K562 (cell line): Measurements from ENCODE around the gene SH3PXD2B. TPM values are rescaled to one million over a fixed set of nuclear protein-coding genes. Genes with fewer than 3 reads are reported as not detected.

Experiments used
- ATAC-seq: fragments of 200-7000 bp; cut with Tn5 transposase; 3 replicates; pipeline ENCODE4 v1.9.1; 2020; ENCODE audit warnings: moderate library complexity
- BruUV-seq: library from RNA; stranded (reverse); fragments of 400-500 nt; replicated peaks from 2 replicates; lab custom pipeline; 2021; lab: Mats Ljungman, UMichigan
- CTCF ChIA-PET: fragments of 300-600 bp; formaldehyde crosslinking; extraction: SDS; loops from one replicate; lab custom pipeline; 2021; ENCODE audit warnings: low intra/inter-chr PET ratio; lab: Yijun Ruan, JAX
- POLR2A ChIA-PET: fragments of 300-600, 350-650 bp; sonication (Branson Sonifier 250); formaldehyde crosslinking; extraction: SDS; loops from one replicate; lab custom pipeline; 2021; ENCODE audit warnings: antibody characterized with exemption, inconsistent platforms; lab: Yijun Ruan, JAX
- DNase-seq, 4 experiments: peaks; one replicate each; pipeline versions ENCODE4 v3.0.0 to v3.0.0-alpha.2; 2011 to 2018; ENCODE audit warnings: low spot score in 3 of 4, mixed read lengths in 3 of 4; ENCODE audit errors: extremely low read depth in 1 of 4
- FAIRE-seq: peaks from 2 replicates; lab custom pipeline; 2011; peaks lifted over from hg19 to GRCh38; lab: Jason Lieb, UNC
- H2AFZ ChIP-seq: 2 replicates; pipeline ENCODE4 v1.6.0; 2011; ENCODE audit warnings: low read depth, low read length, control low read depth, inconsistent platforms
- H3K27ac ChIP-seq: fragments of 200-600 bp; 3 replicates; pipeline ENCODE4 v1.8.0; 2011; ENCODE audit warnings: low read depth, mild to moderate bottlenecking, control low read depth, inconsistent platforms, low read length, moderate library complexity, mixed read lengths; ENCODE audit errors: extremely low read depth
- H3K27me3 ChIP-seq, 2 experiments: fragments of 300-600 bp in 1 of 2; 2 replicates in 1 of 2; 3 replicates in 1 of 2; pipeline versions ENCODE4 v1.6.0 to v1.8.0; 2011; ENCODE audit warnings: inconsistent platforms in 2 of 2, low read length in 2 of 2, mild to moderate bottlenecking in 1 of 2, mixed read lengths in 1 of 2, moderate library complexity in 1 of 2; ENCODE audit not compliant: control insufficient read depth in 2 of 2, insufficient read depth in 2 of 2
- H3K36me3 ChIP-seq: fragments of 300-600 bp; 3 replicates; pipeline ENCODE4 v1.8.0; 2011; ENCODE audit warnings: mild to moderate bottlenecking, low read length, inconsistent platforms; ENCODE audit not compliant: control insufficient read depth, insufficient read depth
- H3K4me1 ChIP-seq, 2 experiments: fragments of 200-600 bp in 1 of 2; replicated peaks in 1 of 2; 2 replicates in 1 of 2; 3 replicates in 1 of 2; pipeline versions ENCODE4 v1.5.1 to v1.8.0; 2011; ENCODE audit warnings: inconsistent platforms in 2 of 2, low read length in 2 of 2, mild to moderate bottlenecking in 1 of 2, mixed read lengths in 1 of 2, moderate library complexity in 1 of 2; ENCODE audit not compliant: control insufficient read depth in 2 of 2, insufficient read depth in 2 of 2
- H3K4me2 ChIP-seq: 2 replicates; pipeline ENCODE4 v1.6.1; 2011; ENCODE audit warnings: low read length, control low read depth, inconsistent platforms, mixed read lengths; ENCODE audit not compliant: insufficient read depth
- H3K4me3 ChIP-seq: fragments of 200-600 bp; sonication (generic), shearing (Covaris generic); 2 replicates; pipeline ENCODE4 v1.5.1; 2016; ENCODE audit warnings: control low read depth, inconsistent platforms
- H3K79me2 ChIP-seq: fragments of 200-600 bp; 3 replicates; pipeline ENCODE4 v1.8.0; 2011; ENCODE audit warnings: low read length, inconsistent platforms; ENCODE audit not compliant: control insufficient read depth, insufficient read depth
- H3K9ac ChIP-seq, 2 experiments: 2 replicates each; pipeline versions ENCODE4 v1.6.0 to v1.6.1; 2011; ENCODE audit warnings: low read depth in 2 of 2, low read length in 2 of 2, control low read depth in 1 of 2, inconsistent platforms in 1 of 2, mild to moderate bottlenecking in 1 of 2, mixed read lengths in 1 of 2; ENCODE audit not compliant: insufficient read depth in 1 of 2
- H3K9me1 ChIP-seq: one replicate; pipeline ENCODE4 v1.6.0; 2011; ENCODE audit warnings: inconsistent platforms, mild to moderate bottlenecking, low read length, moderate library complexity; ENCODE audit not compliant: control insufficient read depth, insufficient read depth
- H3K9me3 ChIP-seq: replicated peaks from 2 replicates; pipeline ENCODE4 v1.5.1; 2011; ENCODE audit warnings: low read depth, low read length, inconsistent platforms; ENCODE audit not compliant: control insufficient read depth, insufficient read depth
- H4K20me1 ChIP-seq: replicated peaks from 2 replicates; pipeline ENCODE4 v1.6.1; 2011; ENCODE audit warnings: low read length, inconsistent platforms, mixed read lengths; ENCODE audit not compliant: control insufficient read depth, insufficient read depth
- ADNP ChIP-seq: fragments of 200-800 bp; sonication (Bioruptor generic); IDR thresholded peaks from 2 replicates; pipeline ENCODE4 v1.6.1; 2016; ENCODE audit warnings: missing genetic modification characterization, missing compliant biosample characterization
- CBX1 ChIP-seq: sonication (generic); IDR thresholded peaks from 2 replicates; pipeline ENCODE4 v1.6.1; 2016; ENCODE audit warnings: antibody characterized with exemption, low read depth, mild to moderate bottlenecking
- EGR1 ChIP-seq: fragments of 450-650 bp; conservative IDR thresholded peaks from 2 replicates; pipeline ENCODE4 v1.6.1; 2017; ENCODE audit warnings: mild to moderate bottlenecking
- HNRNPK ChIP-seq: fragments of 200-400 bp; formaldehyde crosslinking; IDR thresholded peaks from one replicate; pipeline ENCODE4 v1.6.1; 2018; ENCODE audit warnings: mild to moderate bottlenecking, low read depth, low read length; ENCODE audit not compliant: poor library complexity, severe bottlenecking
- JUNB ChIP-seq: fragments of 450-650 bp; formaldehyde crosslinking; conservative IDR thresholded peaks from 2 replicates; pipeline ENCODE4 v1.4.0; 2020; ENCODE audit warnings: mild to moderate bottlenecking
- RBM14 ChIP-seq: fragments of 200-400 bp; formaldehyde crosslinking; IDR thresholded peaks from 2 replicates; pipeline ENCODE4 v1.6.1; 2018; ENCODE audit warnings: low read depth, mild to moderate bottlenecking, low read length, moderate library complexity, borderline replicate concordance; ENCODE audit not compliant: insufficient read depth
- ZNF197 ChIP-seq: fragments of 200-800 bp; sonication (Bioruptor generic); IDR thresholded peaks from 2 replicates; pipeline ENCODE4 v1.6.1; 2016; ENCODE audit warnings: low read depth, missing genetic modification characterization, missing compliant biosample characterization
- ZNF239 ChIP-seq: fragments of 250-450 bp; sonication (Bioruptor Pico); IDR thresholded peaks from 2 replicates; pipeline ENCODE4 v1.4.0; 2020; ENCODE audit warnings: mild to moderate bottlenecking
- ZSCAN29 ChIP-seq: fragments of 450-650 bp; IDR thresholded peaks from 2 replicates; pipeline ENCODE4 v1.6.1; 2017
- WGBS: fragments of 100-300 bp; shearing (Covaris generic); methylation state at CpG from one replicate; pipeline ENCODE4 v1.1.6; 2016; ENCODE audit warnings: low coverage, mixed read lengths; ENCODE audit not compliant: insufficient coverage; ENCODE audit errors: missing lambda C conversion rate; 5-methylcytosine and 5-hydroxymethylcytosine counted together
- in situ Hi-C: fragments of 300-500 bp; cut with MboI; formaldehyde crosslinking; loops from 4 replicates; pipeline ENCODE4 v1.15.0; 2018; ENCODE audit warnings: inconsistent platforms, mixed read lengths
- intact Hi-C: fragments of 100-400 bp; cut with micrococcal nuclease; formaldehyde crosslinking; loops from 2 replicates; pipeline ENCODE4 v1.14.2; 2022
- polyA plus RNA-seq, 8 experiments: library from polyadenylated mRNA; depleted of rRNA in 4 of 8; stranded (reverse) in 5 of 8; unstranded in 3 of 8; fragments of >200 nt; fragmentation: Nextera tagmentation in 2 of 8; fragmentation: Illumina TruSeq in 1 of 8; extraction: Ambion mirVana in 2 of 8; extraction: Trizol in 1 of 8; gene quantifications; 2 replicates each; pipeline versions ENCODE4 v1.2.1 to v1.2.3, GENCODE V29; 2011 to 2014; ENCODE audit warnings: inconsistent platforms in 1 of 8, missing spikeins in 1 of 8
- total RNA-seq, 7 experiments: library from RNA; depleted of rRNA in 6 of 7; stranded (reverse); fragments of >200 nt in 6 of 7; fragmentation: Illumina TruSeq in 2 of 7; extraction: Trizol in 2 of 7; gene quantifications; 2 replicates each; pipeline versions ENCODE4 v1.2.1 to v1.2.3, GENCODE V29; 2011 to 2021; ENCODE audit warnings: low replicate concordance in 1 of 7

SH3PXD2B gene
- total and polyA plus RNA-seq, 9 of the 15 experiments (the other 6 are each of a cell fraction or from before 2014, with no cell fraction given): 0.04 to 0.66 (median 0.19) TPM

GRCh38 chr5:172312286-172312685, 142.0 kb downstream of the SH3PXD2B start:
- ChIA-PET POLR2A (no interaction called here), CTCF (no interaction called here)
- Histone ChIP-seq H3K4me2 (no peak overlapping the region), H3K4me3 (no peak overlapping the region), H3K27ac (no peak overlapping the region), H4K20me1 (no peaks in the 10 kb centered on the region), H3K9me3 (no peaks in the 10 kb centered on the region), H3K9ac (no peak overlapping the region), H3K4me1 (no peaks in the 10 kb centered on the region)
- in situ Hi-C loops: no loop called here
- no peak for ATAC-seq
- TF ChIP-seq HNRNPK: no peak
- TF ChIP-seq ZNF239 (CRISPR knock-in tag): no peak
- TF ChIP-seq RBM14: no peak
- no peak for TF ChIP-seq ZSCAN29
- no peak for TF ChIP-seq EGR1
- no peak for TF ChIP-seq CBX1
- TF ChIP-seq ADNP (tag): no peak
- no peak for TF ChIP-seq JUNB (CRISPR knock-in tag)
- no peak for TF ChIP-seq ZNF197 (CRISPR knock-in tag)
- TF ChIP-seq, all 486 proteins: peak for 0
- H3K9me1 ChIP-seq: no peaks in the 10 kb centered on the region
- DNase-seq (no peak), FAIRE-seq (no peak)
- no peak overlapping the region for H2AFZ ChIP-seq
- no TSS peak for BruUV-seq
- peaks cover 5 to 13% of the 10 kb centered on the region in 2 experiments; a peak in 4 of 5 replicates for H3K27me3 ChIP-seq
- WGBS: 5% methylated on average over 1 of the region's 1 CpG
- no peaks in the 10 kb centered on the region for H3K79me2 ChIP-seq
- intact Hi-C loops: no loop called here
- H3K36me3 ChIP-seq: no peaks in the 10 kb centered on the region
